ENCODE measurements around the gene ZNF683.

Gene ZNF683

DNA sequence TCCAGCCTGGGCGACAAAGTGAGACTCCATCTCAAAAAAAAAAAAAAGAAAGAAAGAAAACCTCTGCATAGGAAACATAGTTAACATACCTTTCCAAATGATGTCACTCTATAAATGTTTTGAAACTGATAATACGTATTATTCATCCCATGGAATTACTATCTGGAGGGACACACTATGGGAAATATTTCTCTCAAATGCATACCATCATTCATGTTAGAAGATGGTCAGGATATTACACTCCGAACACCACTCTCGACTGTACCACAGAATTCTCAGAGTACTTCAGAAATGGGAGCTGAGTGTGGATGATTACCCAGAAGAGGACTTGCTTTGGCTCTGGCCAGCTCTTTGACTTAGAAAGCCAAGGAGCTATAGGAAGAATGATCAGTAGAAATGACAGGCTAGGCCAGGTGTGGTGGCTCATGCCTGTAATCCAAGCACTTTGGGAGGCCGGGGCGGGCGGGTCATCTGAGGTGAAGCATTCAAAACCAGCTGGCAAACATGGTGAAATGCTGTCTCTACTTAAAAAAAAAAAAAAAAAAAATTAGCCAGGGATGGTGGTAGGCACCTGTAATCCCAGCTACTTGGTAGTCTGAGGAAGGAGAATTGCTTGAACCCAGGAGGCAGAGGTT is 32.8 kb upstream of the ZNF683 start:
- Histone ChIP-seq H3K79me1 (ENCODE audit: low read length) (no peaks in the 10 kb centered on the region), H3K56ac (ENCODE audit: low read length) (no peak overlapping the region), H3K4me1 (ENCODE audit: control insufficient read depth, low read depth, low read length) (peaks cover 7% of the 10 kb centered on the region), H2BK5ac (ENCODE audit: low read length) (no peak overlapping the region), H3K9ac (ENCODE audit: low read length) (no peak overlapping the region), H3K4me3 (ENCODE audit: low read length) (no peak overlapping the region), H4K8ac (ENCODE audit: low read depth, low read length) (no peak overlapping the region), H3K4ac (ENCODE audit: low read depth, low read length) (no peak overlapping the region), H2BK15ac (replicated peaks; ENCODE audit: low read depth) (no peak overlapping the region), H3K23ac (ENCODE audit: low read length) (no peak overlapping the region), H4K5ac (ENCODE audit: low read length) (no peak overlapping the region), H3K27me3 (ENCODE audit: insufficient read depth, low read length, poor library complexity) (no peaks in the 10 kb centered on the region), H3K36me3 (ENCODE audit: control insufficient read depth, insufficient read depth, low read length) (no peaks in the 10 kb centered on the region), H2BK120ac (ENCODE audit: low read depth, low read length) (no peak overlapping the region), H2AK5ac (ENCODE audit: low read length) (no peak overlapping the region), H3K27ac (ENCODE audit: low read depth, low read length) (no peak overlapping the region), H3K18ac (ENCODE audit: low read length) (no peak overlapping the region), H3K79me2 (ENCODE audit: control insufficient read depth, insufficient read depth, low read length) (no peaks in the 10 kb centered on the region), H3K4me2 (ENCODE audit: low read length) (no peak overlapping the region)
- no CpG with 5 or more reads among the region's 7 CpGs for WGBS (ENCODE audit: extremely low coverage, insufficient coverage, low lambda C conversion rate)
- no peak for DNase-seq

DNA sequence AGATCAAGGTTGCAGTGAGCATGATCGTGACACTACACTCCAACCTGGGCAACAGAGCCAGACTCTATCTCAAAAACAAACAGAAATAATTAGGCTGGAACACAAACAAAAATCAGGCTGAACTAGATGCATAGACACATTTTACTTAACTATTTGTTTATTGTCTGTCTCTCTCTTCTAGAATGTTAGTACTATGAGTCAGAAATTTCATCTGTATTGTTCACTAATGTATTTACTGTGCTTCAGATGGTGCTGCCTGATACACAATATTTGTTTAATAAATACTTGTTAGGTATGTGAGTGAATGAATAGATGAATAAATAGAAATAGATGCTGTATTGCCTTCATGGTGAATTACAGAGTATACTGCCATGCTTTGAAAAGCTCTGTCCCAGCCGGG is 32.1 kb upstream of the ZNF683 start:
- H2BK5ac ChIP-seq (ENCODE audit: low read length): no peak overlapping the region
- no peak overlapping the region for H2BK15ac ChIP-seq (replicated peaks; ENCODE audit: low read depth)
- no peak overlapping the region for H2AK5ac ChIP-seq (ENCODE audit: low read length)
- H3K4me1 ChIP-seq (ENCODE audit: control insufficient read depth, low read depth, low read length): peaks cover 4% of the 10 kb centered on the region
- H3K4me2 ChIP-seq (ENCODE audit: low read length): no peak overlapping the region
- H3K79me2 ChIP-seq (ENCODE audit: control insufficient read depth, insufficient read depth, low read length): no peaks in the 10 kb centered on the region
- no peak overlapping the region for H4K5ac ChIP-seq (ENCODE audit: low read length)
- WGBS (ENCODE audit: extremely low coverage, insufficient coverage, low lambda C conversion rate): no CpG with 5 or more reads among the region's 2 CpGs
- no peak overlapping the region for H3K4ac ChIP-seq (ENCODE audit: low read depth, low read length)
- H3K18ac ChIP-seq (ENCODE audit: low read length): no peak overlapping the region
- H3K56ac ChIP-seq (ENCODE audit: low read length): no peak overlapping the region
- H3K9ac ChIP-seq (ENCODE audit: low read length): no peak overlapping the region
- no peaks in the 10 kb centered on the region for H3K27me3 ChIP-seq (ENCODE audit: insufficient read depth, low read length, poor library complexity)
- no peak overlapping the region for H3K27ac ChIP-seq (ENCODE audit: low read depth, low read length)
- H3K36me3 ChIP-seq (ENCODE audit: control insufficient read depth, insufficient read depth, low read length): no peaks in the 10 kb centered on the region
- no peak overlapping the region for H3K4me3 ChIP-seq (ENCODE audit: low read length)
- H3K79me1 ChIP-seq (ENCODE audit: low read length): no peaks in the 10 kb centered on the region
- no peak overlapping the region for H4K8ac ChIP-seq (ENCODE audit: low read depth, low read length)
- no peak overlapping the region for H2BK120ac ChIP-seq (ENCODE audit: low read depth, low read length)
- H3K23ac ChIP-seq (ENCODE audit: low read length): no peak overlapping the region
- no peak for DNase-seq

DNA sequence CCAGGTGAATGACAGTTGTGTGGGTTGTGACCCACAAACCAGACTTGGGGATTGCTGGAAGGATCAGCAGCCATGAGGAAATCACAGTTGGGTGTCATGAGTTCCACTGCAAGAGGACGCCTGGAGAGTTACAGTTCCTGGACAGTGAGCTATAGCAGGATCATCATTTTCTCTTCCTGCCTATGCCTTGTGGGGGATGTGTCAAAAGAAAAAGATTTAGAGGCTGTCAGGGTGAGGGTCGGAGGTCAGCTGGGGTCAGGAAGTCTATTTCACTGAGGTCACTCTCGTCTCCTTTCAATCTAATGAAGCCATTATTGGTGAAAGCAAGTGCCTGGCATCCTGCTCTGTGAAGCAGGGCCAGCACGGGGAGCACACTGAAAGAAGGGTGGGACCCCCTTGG is 31.1 kb upstream of the ZNF683 start:
- no peaks in the 10 kb centered on the region for H3K36me3 ChIP-seq (ENCODE audit: control insufficient read depth, insufficient read depth, low read length)
- no peak overlapping the region for H3K4ac ChIP-seq (ENCODE audit: low read depth, low read length)
- no peaks in the 10 kb centered on the region for H3K79me1 ChIP-seq (ENCODE audit: low read length)
- H3K4me2 ChIP-seq (ENCODE audit: low read length): no peak overlapping the region
- H3K79me2 ChIP-seq (ENCODE audit: control insufficient read depth, insufficient read depth, low read length): no peaks in the 10 kb centered on the region
- no peak overlapping the region for H2AK5ac ChIP-seq (ENCODE audit: low read length)
- no CpG with 5 or more reads among the region's 4 CpGs for WGBS (ENCODE audit: extremely low coverage, insufficient coverage, low lambda C conversion rate)
- no peak for DNase-seq
- no peaks in the 10 kb centered on the region for H3K27me3 ChIP-seq (ENCODE audit: insufficient read depth, low read length, poor library complexity)
- H3K18ac ChIP-seq (ENCODE audit: low read length): no peak overlapping the region
- H3K4me3 ChIP-seq (ENCODE audit: low read length): no peak overlapping the region
- no peak overlapping the region for H2BK5ac ChIP-seq (ENCODE audit: low read length)
- H3K27ac ChIP-seq (ENCODE audit: low read depth, low read length): no peak overlapping the region
- H4K5ac ChIP-seq (ENCODE audit: low read length): no peak overlapping the region
- no peak overlapping the region for H4K8ac ChIP-seq (ENCODE audit: low read depth, low read length)
- no peak overlapping the region for H2BK120ac ChIP-seq (ENCODE audit: low read depth, low read length)
- H3K23ac ChIP-seq (ENCODE audit: low read length): no peak overlapping the region
- H3K56ac ChIP-seq (ENCODE audit: low read length): no peak overlapping the region
- H3K4me1 ChIP-seq (ENCODE audit: control insufficient read depth, low read depth, low read length): no peaks in the 10 kb centered on the region
- H3K9ac ChIP-seq (ENCODE audit: low read length): no peak overlapping the region
- no peak overlapping the region for H2BK15ac ChIP-seq (replicated peaks; ENCODE audit: low read depth)

DNA sequence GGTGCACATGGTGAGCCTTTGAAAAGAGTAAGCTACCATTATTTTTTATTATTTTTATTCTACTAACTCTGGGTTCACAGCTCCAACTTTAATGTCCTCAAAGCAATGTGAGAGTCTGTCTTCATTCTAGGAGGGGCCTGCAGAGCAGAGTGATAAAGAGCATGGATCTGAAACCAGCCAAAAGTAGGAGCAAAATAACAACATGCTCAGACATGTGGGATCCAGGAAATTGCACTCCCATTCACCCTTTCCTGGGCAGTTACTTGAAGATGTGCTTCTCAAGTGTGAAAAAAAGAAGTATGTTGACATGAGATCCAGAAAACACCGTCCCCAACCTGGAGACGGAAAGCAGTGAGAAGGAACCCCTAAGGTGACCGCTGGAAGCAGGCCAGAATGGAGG is 29.3 kb upstream of the ZNF683 start:
- no CpG with 5 or more reads among the region's 3 CpGs for WGBS (ENCODE audit: extremely low coverage, insufficient coverage, low lambda C conversion rate)
- no peak for DNase-seq
- no peak overlapping the region for H4K8ac ChIP-seq (ENCODE audit: low read depth, low read length)
- no peaks in the 10 kb centered on the region for H3K79me1 ChIP-seq (ENCODE audit: low read length)
- H2AK5ac ChIP-seq (ENCODE audit: low read length): no peak overlapping the region
- H3K79me2 ChIP-seq (ENCODE audit: control insufficient read depth, insufficient read depth, low read length): no peaks in the 10 kb centered on the region
- H3K27me3 ChIP-seq (ENCODE audit: insufficient read depth, low read length, poor library complexity): no peaks in the 10 kb centered on the region
- no peak overlapping the region for H3K56ac ChIP-seq (ENCODE audit: low read length)
- no peaks in the 10 kb centered on the region for H3K4me1 ChIP-seq (ENCODE audit: control insufficient read depth, low read depth, low read length)
- no peak overlapping the region for H3K9ac ChIP-seq (ENCODE audit: low read length)
- no peak overlapping the region for H2BK15ac ChIP-seq (replicated peaks; ENCODE audit: low read depth)
- no peak overlapping the region for H2BK5ac ChIP-seq (ENCODE audit: low read length)
- no peak overlapping the region for H3K4me3 ChIP-seq (ENCODE audit: low read length)
- H3K23ac ChIP-seq (ENCODE audit: low read length): no peak overlapping the region
- H2BK120ac ChIP-seq (ENCODE audit: low read depth, low read length): no peak overlapping the region
- H3K36me3 ChIP-seq (ENCODE audit: control insufficient read depth, insufficient read depth, low read length): no peaks in the 10 kb centered on the region
- H3K4me2 ChIP-seq (ENCODE audit: low read length): no peak overlapping the region
- H3K27ac ChIP-seq (ENCODE audit: low read depth, low read length): no peak overlapping the region
- H4K5ac ChIP-seq (ENCODE audit: low read length): no peak overlapping the region
- H3K4ac ChIP-seq (ENCODE audit: low read depth, low read length): no peak overlapping the region
- H3K18ac ChIP-seq (ENCODE audit: low read length): no peak overlapping the region

DNA sequence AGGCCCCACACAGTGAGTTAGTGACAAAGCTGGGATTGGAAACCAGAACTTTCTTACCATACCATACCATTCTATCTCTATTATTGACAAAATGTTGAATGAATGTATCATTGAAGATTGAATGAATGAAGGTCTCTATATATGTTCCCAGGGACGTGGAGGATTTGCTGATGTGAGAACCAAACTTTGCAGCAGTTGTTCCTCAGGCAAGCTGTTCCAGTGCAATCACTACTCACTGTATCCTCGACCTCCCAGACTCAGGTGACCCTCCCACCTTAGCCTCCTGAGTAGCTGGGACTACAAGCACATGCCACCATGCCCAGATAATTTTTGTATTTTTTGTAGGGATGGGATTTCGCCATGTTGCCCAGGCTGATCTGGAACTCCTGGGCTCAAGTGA is 26.5 kb upstream of the ZNF683 start:
- no peak for DNase-seq
- Histone ChIP-seq H3K4me1 (ENCODE audit: control insufficient read depth, low read depth, low read length) (no peaks in the 10 kb centered on the region), H3K4ac (ENCODE audit: low read depth, low read length) (no peak overlapping the region), H3K36me3 (ENCODE audit: control insufficient read depth, insufficient read depth, low read length) (no peaks in the 10 kb centered on the region), H3K27me3 (ENCODE audit: insufficient read depth, low read length, poor library complexity) (no peaks in the 10 kb centered on the region), H2BK120ac (ENCODE audit: low read depth, low read length) (no peak overlapping the region), H3K9ac (ENCODE audit: low read length) (no peak overlapping the region), H2AK5ac (ENCODE audit: low read length) (no peak overlapping the region), H3K79me1 (ENCODE audit: low read length) (no peaks in the 10 kb centered on the region), H3K27ac (ENCODE audit: low read depth, low read length) (no peak overlapping the region), H3K23ac (ENCODE audit: low read length) (no peak overlapping the region), H3K18ac (ENCODE audit: low read length) (no peak overlapping the region), H3K56ac (ENCODE audit: low read length) (no peak overlapping the region), H2BK15ac (replicated peaks; ENCODE audit: low read depth) (no peak overlapping the region), H2BK5ac (ENCODE audit: low read length) (no peak overlapping the region), H3K4me2 (ENCODE audit: low read length) (no peak overlapping the region), H4K5ac (ENCODE audit: low read length) (no peak overlapping the region), H3K79me2 (ENCODE audit: control insufficient read depth, insufficient read depth, low read length) (no peaks in the 10 kb centered on the region), H4K8ac (ENCODE audit: low read depth, low read length) (no peak overlapping the region), H3K4me3 (ENCODE audit: low read length) (no peak overlapping the region)
- no CpG with 5 or more reads among the region's 3 CpGs for WGBS (ENCODE audit: extremely low coverage, insufficient coverage, low lambda C conversion rate)

DNA sequence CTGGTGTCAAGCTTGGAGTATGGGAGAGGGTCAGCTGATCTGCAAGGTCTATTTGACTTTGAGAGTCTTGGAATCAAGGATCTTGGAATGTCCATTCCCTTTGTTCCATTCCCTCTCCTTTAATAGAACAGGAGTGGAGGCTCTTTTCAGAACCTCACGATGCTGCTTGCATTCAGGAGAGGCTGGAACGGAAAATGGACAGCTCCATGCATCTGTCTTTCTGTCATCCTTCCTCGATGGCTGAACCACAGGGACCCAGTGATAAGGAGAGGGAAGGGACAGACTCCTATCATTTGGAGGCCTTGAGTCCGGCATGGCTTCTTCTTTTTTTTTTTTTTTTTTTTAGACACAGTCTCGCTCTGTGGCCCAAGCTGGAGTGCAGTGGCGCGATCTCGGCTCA is 23.2 kb upstream of the ZNF683 start:
- Histone ChIP-seq H3K27ac (ENCODE audit: low read depth, low read length) (no peak overlapping the region), H3K79me2 (ENCODE audit: control insufficient read depth, insufficient read depth, low read length) (no peaks in the 10 kb centered on the region), H3K4ac (ENCODE audit: low read depth, low read length) (no peak overlapping the region), H2AK5ac (ENCODE audit: low read length) (no peak overlapping the region), H3K23ac (ENCODE audit: low read length) (no peak overlapping the region), H3K9ac (ENCODE audit: low read length) (no peak overlapping the region), H3K56ac (ENCODE audit: low read length) (no peak overlapping the region), H4K8ac (ENCODE audit: low read depth, low read length) (no peak overlapping the region), H3K27me3 (ENCODE audit: insufficient read depth, low read length, poor library complexity) (no peaks in the 10 kb centered on the region), H3K18ac (ENCODE audit: low read length) (no peak overlapping the region), H3K79me1 (ENCODE audit: low read length) (no peaks in the 10 kb centered on the region), H2BK15ac (replicated peaks; ENCODE audit: low read depth) (no peak overlapping the region), H3K4me2 (ENCODE audit: low read length) (no peak overlapping the region), H2BK120ac (ENCODE audit: low read depth, low read length) (no peak overlapping the region), H4K5ac (ENCODE audit: low read length) (no peak overlapping the region), H3K4me3 (ENCODE audit: low read length) (no peak overlapping the region), H3K36me3 (ENCODE audit: control insufficient read depth, insufficient read depth, low read length) (no peaks in the 10 kb centered on the region), H3K4me1 (ENCODE audit: control insufficient read depth, low read depth, low read length) (no peaks in the 10 kb centered on the region), H2BK5ac (ENCODE audit: low read length) (no peak overlapping the region)
- WGBS (ENCODE audit: extremely low coverage, insufficient coverage, low lambda C conversion rate): no CpG with 5 or more reads among the region's 8 CpGs
- no peak for DNase-seq
